Right renal cortex interstitium (tissue), 3 donors: ENCODE data around the gene CALR. TPM values are rescaled to one million over a fixed set of nuclear protein-coding genes. Genes with fewer than 3 reads are reported as not detected.
A peak's percentile ranks its signal among the peaks of the same experiment; 100 is the strongest.
"Not testable (repeated sequence)": the region's sequence is repeated elsewhere in the genome, so short reads cannot be mapped to it uniquely, and the experiment has no call there.

Experiments
- DNase-seq, 3 donors: peaks; one replicate each; pipeline ENCODE4 v3.0.0-alpha.2; 2013; ENCODE audit warnings: low read depth in 3 of 3, low spot score in 2 of 3
- polyA plus RNA-seq, 3 donors: library from polyadenylated mRNA; unstranded; fragments of 120-200 nt; gene quantifications; one replicate each; pipeline ENCODE4 v1.2.1, GENCODE V29; 2013; ENCODE audit not compliant: insufficient read length in 3 of 3

Gene CALR
- polyA plus RNA-seq, 3 donors: 833 to 1,059 (median 960) TPM

DNA sequence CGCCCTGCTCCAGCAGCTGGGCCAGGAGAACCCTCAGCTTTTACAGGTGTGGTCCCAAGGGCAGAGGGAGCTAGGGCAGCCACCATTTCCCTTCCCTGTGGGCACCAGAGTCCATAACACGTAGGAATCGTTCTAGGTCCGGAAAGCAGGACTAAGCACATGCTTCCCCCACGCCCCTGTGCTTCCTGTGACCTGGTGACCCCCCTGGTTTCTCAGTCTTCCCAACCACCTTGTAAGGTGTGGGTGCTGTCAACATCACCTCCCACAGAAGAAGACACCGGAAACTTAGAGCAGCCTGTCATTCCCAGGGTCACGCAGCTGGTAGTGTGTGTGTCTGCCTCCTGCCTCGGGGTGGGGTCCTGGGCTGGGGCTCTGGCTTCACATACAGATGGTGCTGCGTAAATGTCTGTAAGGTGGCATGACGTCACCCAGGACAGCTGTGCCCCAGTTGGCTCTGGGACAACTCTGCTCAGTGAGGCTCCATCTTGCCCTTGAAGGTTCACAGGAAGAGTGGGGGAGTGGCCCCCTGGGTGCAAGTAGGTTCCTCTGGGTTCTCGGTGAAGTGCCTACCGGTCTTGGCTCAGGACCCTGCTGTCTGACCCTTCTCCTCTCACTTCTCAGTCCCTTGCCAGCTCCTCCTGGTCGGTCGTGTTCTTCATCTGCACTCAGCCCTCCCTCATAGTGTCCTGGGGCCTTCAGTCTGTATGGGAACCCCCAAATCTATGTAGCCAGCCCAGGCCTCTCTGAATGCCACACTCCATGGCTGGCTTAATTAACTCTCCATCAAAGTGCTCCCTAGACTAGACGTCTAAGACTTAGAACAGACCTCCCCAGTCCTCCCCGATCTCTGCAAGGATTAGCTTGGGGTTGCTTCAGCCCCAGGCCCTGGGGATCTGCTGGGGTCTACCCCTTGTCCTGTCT, 11.2 kb downstream of the CALR start:
- DNase-seq: no peak

DNA sequence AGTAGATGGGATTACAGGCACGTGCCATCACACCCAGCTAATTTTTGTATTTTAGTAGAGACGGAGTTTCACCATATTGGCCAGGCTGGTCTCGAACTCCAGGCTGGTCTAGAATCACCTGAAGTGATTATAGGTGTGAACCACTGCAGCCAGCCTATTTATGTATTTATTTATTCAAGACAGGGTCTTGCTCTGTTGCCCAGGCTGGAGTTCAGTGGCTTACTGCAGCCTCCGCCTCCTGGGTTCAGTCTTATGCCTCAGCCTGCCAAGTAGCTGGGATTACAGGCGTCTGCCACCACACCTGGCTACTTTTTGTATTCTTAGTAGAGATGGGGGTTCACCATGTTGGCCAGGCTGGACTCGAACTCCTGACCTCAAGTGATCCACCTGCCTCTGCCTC, 13.6 kb downstream of the CALR start:
- DNase-seq: not testable (repeated sequence)

DNA sequence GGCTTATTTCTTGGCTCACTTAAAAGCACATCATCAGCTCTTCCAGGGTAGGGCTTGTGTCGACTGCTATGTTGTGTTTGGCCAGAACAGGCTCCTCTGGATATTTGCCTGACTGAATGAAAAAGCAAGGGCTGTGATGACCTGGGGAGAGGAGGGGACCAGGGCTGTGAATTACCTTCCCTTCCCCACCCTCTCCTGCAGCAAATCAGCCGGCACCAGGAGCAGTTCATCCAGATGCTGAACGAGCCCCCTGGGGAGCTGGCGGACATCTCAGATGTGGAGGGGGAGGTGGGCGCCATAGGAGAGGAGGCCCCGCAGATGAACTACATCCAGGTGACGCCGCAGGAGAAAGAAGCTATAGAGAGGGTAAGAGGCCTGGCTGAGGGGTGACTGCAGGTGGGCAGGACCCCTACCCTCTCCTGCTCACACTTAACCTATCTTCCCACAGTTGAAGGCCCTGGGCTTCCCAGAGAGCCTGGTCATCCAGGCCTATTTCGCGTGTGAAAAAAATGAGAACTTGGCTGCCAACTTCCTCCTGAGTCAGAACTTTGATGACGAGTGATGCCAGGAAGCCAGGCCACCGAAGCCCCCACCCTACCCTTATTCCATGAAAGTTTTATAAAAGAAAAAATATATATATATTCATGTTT, 14.2 kb downstream of the CALR start:
- no peak for DNase-seq

DNA sequence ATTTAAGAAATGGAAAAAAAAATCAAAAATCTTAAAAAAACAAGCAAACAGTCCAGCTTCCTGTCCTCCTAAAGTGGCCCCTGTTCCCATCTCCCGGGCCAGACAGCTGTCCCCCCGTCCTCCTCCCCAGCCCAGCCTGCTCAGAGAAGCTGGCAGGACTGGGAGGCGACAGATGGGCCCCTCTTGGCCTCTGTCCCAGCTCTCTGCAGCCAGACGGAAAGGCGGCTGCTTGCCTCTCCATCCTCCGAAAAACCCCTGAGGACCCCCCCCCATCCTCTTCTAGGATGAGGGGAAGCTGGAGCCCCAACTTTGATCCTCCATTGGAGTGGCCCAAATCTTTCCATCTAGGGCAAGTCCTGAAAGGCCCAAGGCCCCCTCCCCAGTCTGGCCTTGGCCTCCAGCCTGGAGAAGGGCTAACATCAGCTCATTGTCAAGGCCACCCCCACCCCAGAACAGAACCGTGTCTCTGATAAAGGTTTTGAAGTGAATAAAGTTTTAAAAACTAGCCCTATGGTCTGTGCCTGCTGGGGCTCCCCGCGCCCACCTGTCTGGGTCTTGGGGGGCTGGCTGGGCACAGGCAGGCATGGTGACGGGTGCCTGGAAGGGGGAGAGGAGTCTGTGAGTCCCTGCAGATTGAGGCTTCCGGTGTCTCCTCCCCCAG, 14.9 kb downstream of the CALR start:
- DNase-seq: no peak

DNA sequence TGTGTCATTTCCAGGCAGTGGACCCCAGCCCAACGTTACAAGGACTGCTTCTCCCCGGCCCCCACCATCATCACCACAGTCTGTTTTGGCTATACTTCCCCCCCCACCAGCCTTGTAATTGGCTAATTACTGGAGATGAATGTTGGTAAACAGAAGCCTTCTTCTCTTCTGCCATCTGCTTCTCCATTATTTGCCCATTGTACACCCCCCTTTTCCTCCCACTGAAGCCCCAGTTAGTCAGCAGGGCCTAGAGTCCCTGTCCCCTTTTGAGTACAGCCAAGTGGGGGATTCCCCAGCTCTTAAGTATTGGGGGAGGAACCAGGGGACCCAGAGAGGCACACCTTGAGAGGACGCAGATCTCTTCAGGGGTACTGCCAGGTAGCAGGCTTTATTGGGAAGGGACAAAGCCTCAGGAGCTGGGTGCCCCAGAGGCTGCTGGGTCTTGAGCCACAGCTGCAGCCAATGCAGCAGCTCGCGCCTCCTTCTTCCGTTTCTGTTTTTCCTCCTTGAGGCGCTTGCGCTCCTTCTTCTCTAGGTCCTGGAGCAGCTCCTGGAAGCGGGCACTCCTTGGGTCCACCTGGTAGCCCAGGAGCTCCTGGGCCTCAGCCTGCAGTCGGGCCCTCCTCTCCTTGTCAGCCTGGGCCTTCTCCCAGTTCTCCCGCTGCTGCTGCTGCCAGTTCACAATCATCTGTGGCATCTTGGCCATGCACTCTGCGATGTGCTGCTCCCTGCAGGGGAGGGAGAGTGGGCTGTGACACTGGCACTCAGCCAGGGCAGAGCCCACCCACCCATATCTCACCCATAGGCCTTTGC, 15.6 kb downstream of the CALR start:
- no peak for DNase-seq

DNA sequence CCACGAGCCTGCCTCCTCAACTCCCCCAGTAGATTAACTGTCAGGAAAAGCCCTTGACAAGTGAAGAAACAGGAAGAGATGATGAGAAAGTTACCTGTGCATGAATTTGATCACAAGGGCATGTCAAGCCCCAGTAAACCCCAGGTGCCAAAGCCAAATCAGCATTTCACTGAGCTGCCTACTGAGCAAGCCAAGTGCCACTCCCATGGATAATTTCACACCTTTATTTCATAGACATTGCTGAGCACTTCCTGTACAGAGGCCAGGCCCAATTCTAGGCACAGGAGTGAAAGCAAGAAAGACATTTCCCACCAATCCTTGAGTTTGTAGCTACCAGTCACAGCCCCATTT, 16.2 kb downstream of the CALR start:
- DNase-seq: no peak

DNA sequence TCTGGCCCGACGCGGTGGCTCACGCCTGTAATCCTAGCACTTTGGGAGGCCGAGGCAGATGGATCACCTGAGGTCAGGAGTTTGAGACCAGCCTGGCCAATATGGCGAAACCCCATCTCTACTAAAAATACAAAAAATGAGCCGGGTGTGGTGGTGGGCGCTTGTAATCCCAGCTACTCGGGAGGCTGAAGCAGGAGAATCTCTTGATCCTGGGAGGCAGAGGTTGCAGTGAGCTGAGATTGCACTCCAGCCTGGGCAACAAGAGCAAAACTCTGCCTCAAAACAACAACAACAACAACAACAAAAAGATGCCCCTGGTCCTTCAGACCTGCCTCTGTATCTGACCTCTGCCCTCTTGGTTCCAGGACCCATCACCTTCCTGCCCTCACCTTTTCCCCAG, 17.2 kb downstream of the CALR start:
- DNase-seq: not testable (repeated sequence)

DNA sequence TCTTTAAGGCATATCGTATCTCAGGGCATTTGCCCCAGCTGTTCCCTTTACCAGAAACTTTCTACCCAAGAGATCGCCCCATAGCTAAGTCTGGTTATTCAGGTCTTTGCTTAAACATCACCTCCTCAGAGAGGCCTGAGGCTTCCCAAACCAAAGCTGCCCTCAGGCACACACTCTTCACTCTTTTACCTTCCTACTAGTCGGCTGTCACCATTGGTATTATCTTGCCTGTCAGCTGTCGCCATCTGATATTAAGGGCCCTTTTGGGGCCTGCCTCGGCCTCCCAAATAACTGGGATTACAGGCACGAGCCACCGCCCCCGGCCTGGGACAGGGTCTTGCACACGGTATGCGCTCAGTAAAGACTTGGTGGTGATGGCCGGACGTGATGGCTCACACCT, 17.6 kb downstream of the CALR start:
- DNase-seq: no peak

DNA sequence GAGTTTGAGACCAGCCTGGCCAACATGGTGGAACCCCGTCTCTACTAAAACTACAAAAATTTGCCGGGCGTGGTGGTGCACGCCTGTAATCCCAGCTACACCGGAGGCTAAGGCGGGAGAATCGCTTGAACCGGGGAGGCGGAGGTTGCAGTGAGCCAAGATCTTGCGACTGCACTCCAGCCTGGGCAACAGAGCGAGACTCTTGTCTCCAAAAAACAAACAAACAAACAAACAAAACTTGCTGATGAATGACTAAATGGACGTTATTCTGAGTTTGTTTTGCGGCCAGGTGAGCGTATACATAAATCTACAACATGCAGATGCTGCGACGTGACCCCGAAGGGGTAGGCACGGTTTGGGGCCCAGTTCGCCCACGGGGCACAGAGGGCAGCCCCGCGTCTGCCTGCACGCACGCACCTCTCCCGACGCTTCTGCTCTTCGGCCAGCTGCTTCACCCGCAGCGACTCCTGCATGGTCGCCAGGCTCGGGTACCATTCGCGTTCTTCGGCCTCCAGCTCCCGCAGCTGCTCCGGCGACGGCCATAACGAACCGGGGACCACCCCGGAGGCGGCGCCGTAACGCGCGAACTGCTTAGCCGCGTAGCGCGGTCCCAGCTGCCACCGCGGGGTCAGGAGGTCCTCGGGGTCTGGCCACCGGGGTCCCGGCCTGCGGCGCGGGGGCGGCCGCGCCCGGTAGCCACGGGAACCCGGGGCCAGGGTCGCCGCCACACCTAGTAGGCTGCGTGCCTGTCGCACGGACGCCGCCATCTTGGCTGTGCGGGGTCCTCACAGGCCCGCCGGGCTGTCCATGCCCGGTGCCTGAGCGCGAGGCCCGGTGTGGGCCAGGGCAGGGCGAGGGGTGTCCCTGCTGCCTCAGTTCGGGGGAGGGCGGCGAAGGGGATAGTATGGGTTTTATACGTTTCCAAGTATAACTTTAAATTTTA, 18.3 kb downstream of the CALR start, which contains the start of gene GADD45GIP1:
TSS of gene GADD45GIP1 (minus strand) at position 778 of the 943 bp plus-strand sequence. CDS start at position 767, 11 bp downstream.
- no peak for DNase-seq

DNA sequence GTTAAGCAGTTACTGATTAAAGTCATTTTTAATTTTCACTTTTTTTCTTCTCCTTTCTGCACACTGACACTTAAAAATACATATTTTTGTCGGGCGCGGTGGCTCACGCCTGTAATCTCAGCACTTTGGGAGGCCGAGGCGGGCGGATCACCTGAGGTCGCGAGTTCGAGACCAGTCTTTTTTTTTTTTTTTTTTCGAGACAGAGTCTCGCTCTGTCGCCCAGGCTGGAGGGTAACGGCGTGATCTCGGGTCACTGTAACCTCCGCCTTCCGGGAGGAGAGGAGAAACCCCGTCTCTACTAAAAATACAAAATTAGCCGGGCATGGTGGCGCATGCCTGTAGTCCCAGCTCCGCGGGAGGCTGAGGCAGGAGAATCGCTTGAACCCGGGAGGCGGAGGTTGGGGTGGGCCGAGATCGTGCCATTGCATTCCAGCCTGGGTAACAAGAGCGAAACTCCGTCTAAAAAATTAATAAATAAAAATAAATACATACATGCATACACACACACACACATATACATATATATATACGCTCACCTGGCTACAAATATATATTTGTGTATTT, 19.1 kb downstream of the CALR start:
- not testable (repeated sequence) for DNase-seq

DNA sequence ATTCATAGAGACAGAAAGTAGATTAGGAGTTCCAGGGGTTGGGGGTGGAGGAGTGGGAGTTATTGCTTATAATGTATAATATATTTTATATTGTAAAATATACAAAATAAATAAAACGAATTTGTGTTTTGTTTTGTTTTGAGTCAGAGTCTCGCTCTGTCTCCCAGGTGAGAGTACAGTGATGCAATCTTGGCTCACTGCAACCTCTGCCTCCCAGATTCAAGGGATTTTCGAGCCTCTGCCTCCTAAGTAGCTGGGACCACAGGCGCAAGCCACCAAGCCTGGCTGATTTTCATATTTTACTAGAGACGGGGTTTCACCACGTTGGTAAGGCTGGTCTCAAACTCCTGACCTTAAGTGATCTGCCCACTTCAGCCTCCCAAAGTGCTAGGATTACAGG, 21.1 kb downstream of the CALR start:
- DNase-seq: no peak

DNA sequence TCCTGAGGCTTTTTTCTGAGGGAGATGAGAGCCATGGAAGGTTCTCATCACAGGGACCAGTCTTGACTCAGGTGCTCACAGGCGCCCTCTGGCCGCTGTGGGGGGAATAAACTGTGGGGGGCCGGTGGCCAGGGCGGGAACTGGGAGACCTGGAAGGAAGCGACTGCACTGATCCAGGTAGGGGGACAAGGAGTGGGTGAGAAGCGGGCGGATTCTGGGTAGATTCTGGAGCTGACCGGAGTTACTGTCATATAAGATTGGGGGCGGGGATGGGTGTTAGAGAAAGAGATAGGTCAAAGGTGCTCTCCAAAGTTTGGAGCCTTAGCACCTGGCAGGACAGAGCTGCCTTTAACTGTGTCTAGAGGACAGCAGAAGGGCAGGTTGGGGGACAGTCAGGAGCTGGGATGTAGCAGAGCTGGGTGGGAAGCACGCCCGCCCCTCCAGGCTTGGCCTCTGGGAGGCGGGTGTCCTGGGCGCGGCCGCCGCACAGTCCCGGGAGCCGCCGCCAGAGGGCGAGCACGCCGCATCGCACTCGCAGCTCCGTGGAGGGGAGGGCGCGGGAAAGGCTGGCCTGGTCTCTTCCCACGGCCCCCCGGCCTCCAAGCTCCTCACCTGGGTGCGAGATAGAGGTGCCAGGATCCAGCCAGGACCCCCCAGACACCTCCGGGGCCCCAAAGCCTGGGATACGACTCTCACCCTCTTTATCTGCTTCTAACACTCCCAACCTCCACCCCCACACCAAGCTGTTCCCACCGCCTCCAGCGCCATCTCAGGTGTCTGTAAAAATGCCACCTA, 26.8 kb downstream of the CALR start:
- DNase-seq: peak in 1 of 3 donors; percentile 51

DNA sequence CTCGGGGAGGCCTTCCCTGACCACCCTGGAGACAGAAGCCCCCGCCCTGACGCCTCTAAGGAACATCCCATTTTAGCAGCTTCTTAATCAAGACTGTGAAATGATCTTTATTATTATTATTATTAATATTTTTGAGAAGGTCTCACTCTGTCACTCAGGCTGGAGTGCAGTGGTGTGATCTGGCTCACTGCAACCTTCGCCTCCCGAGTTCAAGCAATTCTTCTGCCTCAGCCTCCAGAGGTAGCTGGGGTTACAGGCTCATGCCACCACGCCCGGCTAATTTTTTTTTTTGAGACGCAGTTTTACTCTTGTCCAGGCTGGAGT, 27.4 kb downstream of the CALR start:
- DNase-seq: no peak

DNA sequence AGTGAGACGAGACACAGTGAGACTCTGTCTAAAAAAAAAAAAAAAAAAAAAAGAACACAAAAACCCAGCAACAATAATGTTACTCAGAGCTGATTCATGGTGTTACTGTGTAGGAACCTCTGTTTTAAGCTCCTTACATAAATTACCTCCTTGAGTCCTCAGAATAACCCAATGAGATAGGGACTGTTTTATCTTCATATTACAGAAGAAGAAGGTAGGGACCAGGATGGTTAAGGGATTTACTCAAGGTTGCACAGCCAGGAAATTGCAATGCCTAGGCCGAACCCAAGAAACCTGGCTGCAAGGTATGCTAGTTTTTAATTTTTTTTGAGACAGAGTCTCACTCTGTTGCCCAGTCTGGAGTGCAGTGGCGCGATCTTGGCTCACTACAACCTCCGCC, 29.5 kb downstream of the CALR start:
- DNase-seq: no peak

DNA sequence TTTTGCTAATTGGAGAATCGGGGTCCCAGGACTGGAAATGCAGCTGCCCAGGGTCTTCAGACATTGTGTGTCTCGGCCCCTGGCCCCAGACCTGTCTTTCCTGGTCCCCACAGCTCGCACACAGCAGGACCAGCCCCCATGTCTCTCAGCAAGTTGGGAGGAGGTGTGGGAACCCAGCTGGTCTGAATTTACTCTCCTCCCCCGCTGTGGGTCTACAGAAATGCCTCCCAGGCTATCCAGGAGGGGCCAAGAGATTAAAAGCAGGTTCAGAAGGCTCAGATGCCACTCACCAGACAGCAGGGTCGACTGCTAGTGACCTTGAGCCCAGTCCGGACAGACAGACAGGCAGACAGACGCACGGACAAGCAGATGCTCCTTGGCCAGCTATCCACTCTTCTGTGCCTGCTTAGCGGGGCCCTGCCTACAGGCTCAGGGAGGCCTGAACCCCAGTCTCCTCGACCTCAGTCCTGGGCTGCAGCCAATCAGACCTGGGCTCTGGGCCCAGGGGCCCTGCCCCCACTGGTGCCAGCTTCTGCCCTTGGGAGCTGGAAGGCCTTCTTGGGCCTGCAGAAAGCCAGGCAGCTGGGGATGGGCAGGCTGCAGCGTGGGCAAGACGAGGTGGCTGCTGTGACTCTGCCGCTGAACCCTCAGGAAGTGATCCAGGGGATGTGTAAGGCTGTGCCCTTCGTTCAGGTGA, 31.0 kb downstream of the CALR start, which contains the start of gene DAND5:
TSS of gene DAND5 (plus strand) at position 285 of the 697 bp plus-strand sequence. CDS start at position 370, 85 bp downstream.
- DNase-seq: no peak

DNA sequence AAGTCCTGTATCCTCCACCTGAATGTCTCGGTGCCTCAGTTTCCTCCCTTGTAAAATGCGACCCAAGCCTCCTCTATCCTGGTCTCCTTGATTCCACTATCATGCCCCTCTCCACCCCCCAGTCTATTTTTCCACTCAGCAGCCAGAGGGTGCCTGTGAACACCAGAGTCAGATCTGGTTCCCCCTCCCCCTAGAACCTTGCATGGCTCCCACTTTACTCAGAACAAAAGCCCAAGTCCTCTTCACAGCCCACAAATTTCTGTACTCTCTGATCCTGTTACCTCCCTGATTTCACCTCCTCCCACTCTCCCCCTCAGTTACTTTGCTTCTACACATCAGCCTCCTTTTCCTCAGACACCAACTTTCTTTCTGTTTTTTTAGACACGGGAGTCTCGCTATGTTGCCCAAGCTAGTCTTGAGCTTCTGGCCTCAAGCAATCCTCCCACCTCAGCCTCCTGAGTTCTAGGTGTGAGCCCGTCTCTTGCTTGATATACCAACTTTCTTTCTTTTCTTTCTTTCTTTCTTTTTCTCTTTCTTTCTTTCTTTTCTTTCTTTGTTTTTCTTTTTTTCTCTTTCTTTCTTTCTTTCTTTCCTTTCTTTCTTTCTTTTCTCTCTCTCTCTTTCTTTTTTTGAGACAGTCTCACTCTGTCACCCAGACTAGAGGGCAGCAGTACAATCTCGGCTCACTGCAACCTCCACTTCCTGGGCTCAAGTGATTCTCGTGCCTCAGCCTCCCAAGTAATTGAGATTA, 31.8 kb downstream of the CALR start:
- no peak for DNase-seq

DNA sequence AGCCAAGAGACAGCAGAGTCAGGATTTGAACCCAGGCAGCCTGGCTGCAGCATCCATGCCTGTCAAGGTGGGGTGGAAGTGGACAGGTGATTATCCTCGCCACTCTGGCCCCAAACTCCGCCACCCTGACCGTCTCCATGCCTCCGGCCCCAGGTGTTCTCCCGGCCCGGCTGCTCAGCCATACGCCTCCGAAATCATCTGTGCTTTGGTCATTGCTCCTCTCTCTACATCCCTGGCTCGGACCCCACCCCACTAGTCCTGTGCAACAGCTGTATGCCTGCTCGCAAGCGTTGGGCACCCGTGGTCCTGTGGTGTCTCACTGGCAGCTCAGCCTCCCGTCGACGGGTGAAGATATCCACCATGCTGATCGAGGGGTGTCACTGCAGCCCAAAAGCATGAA, 34.8 kb downstream of the CALR start:
- no peak for DNase-seq
